Measurements from ENCODE around the gene FLNA.

The FLNA gene

GRCh38 chrX:154365052-154365600 is 9.3 kb downstream of the FLNA start:
- Histone ChIP-seq H3K79me2 (ENCODE audit: low read length) (peaks cover 30% of the 10 kb centered on the region), H3K9me3 (replicated peaks; ENCODE audit: insufficient read depth, low read length) (no peaks in the 10 kb centered on the region), H3K4me2 (ENCODE audit: low read depth, low read length) (no peak overlapping the region), H3K27ac (ENCODE audit: low read length) (no peak overlapping the region), H3K9me2 (replicated peaks; ENCODE audit: insufficient read depth, low read length) (no peaks in the 10 kb centered on the region), H3K4me1 (ENCODE audit: low read length) (0 out of 2 replicates have a peak, but pooled peaks cover 3% of the 10 kb centered on the region), H3K4me3 (ENCODE audit: low read length) (no peak overlapping the region), H4K20me1 (ENCODE audit: insufficient read depth, low read length) (no peaks in the 10 kb centered on the region), H2AFZ (ENCODE audit: low read length) (no peak overlapping the region), H3K27me3 (replicated peaks; ENCODE audit: insufficient read depth, low read length) (no peaks in the 10 kb centered on the region), H3K36me3 (replicated peaks; ENCODE audit: insufficient read depth, low read length) (no peaks in the 10 kb centered on the region), H3K9ac (ENCODE audit: low read length) (no peak overlapping the region), H3F3A (ENCODE audit: insufficient read depth, low read length) (no peaks in the 10 kb centered on the region)
- TF ChIP-seq CTCF (IDR thresholded peaks at IDR 0.05; ENCODE audit: low read length) (no peak), EZH2phosphoT487 (IDR thresholded peaks at IDR 0.05; ENCODE audit: low read length) (no peak), EZH2 (optimal IDR thresholded peaks at IDR 0.05; ENCODE audit: low read depth, low read length) (no peak)
- no peak for DNase-seq

- Histone ChIP-seq H3K9ac (ENCODE audit: low read length) (no peak overlapping the region), H3K9me3 (replicated peaks; ENCODE audit: insufficient read depth, low read length) (no peaks in the 10 kb centered on the region), H3K27me3 (replicated peaks; ENCODE audit: insufficient read depth, low read length) (no peaks in the 10 kb centered on the region), H3F3A (ENCODE audit: insufficient read depth, low read length) (no peaks in the 10 kb centered on the region), H3K9me2 (replicated peaks; ENCODE audit: insufficient read depth, low read length) (no peaks in the 10 kb centered on the region), H3K27ac (ENCODE audit: low read length) (no peak overlapping the region), H3K79me2 (ENCODE audit: low read length) (peaks cover 19% of the 10 kb centered on the region), H4K20me1 (ENCODE audit: insufficient read depth, low read length) (no peaks in the 10 kb centered on the region), H3K4me3 (ENCODE audit: low read length) (no peak overlapping the region), H3K36me3 (replicated peaks; ENCODE audit: insufficient read depth, low read length) (no peaks in the 10 kb centered on the region), H3K4me2 (ENCODE audit: low read depth, low read length) (no peak overlapping the region), H2AFZ (ENCODE audit: low read length) (no peak overlapping the region), H3K4me1 (ENCODE audit: low read length) (no peaks in the 10 kb centered on the region)
- DNase-seq, result no peak
- no peak for TF ChIP-seq CTCF (IDR thresholded peaks at IDR 0.05; ENCODE audit: low read length)
- no peak for TF ChIP-seq EZH2phosphoT487 (IDR thresholded peaks at IDR 0.05; ENCODE audit: low read length)
- TF ChIP-seq EZH2 (optimal IDR thresholded peaks at IDR 0.05; ENCODE audit: low read depth, low read length), result no peak
Measured at GRCh38 chrX:154363706-154364439, 10.6 kb downstream of the FLNA start.

- no peak overlapping the region for H3K27ac ChIP-seq (ENCODE audit: low read length)
- no peaks in the 10 kb centered on the region for H3K27me3 ChIP-seq (replicated peaks; ENCODE audit: insufficient read depth, low read length)
- no peaks in the 10 kb centered on the region for H4K20me1 ChIP-seq (ENCODE audit: insufficient read depth, low read length)
- H3K36me3 ChIP-seq (replicated peaks; ENCODE audit: insufficient read depth, low read length), result no peaks in the 10 kb centered on the region
- H3K9me2 ChIP-seq (replicated peaks; ENCODE audit: insufficient read depth, low read length), result no peaks in the 10 kb centered on the region
- peaks cover 4% of the 10 kb centered on the region; the same call in 1 of the 2 replicates for H3K79me2 ChIP-seq (ENCODE audit: low read length)
- H3K4me1 ChIP-seq (ENCODE audit: low read length), result no peaks in the 10 kb centered on the region
- DNase-seq, result no peak
- H2AFZ ChIP-seq (ENCODE audit: low read length), result no peak overlapping the region
- H3K9ac ChIP-seq (ENCODE audit: low read length), result no peak overlapping the region
- no peaks in the 10 kb centered on the region for H3K9me3 ChIP-seq (replicated peaks; ENCODE audit: insufficient read depth, low read length)
- H3F3A ChIP-seq (ENCODE audit: insufficient read depth, low read length), result no peaks in the 10 kb centered on the region
- no peak overlapping the region for H3K4me3 ChIP-seq (ENCODE audit: low read length)
- no peak overlapping the region for H3K4me2 ChIP-seq (ENCODE audit: low read depth, low read length)
- TF ChIP-seq EZH2 (optimal IDR thresholded peaks at IDR 0.05; ENCODE audit: low read depth, low read length) (no peak), CTCF (IDR thresholded peaks at IDR 0.05; ENCODE audit: low read length) (no peak), EZH2phosphoT487 (IDR thresholded peaks at IDR 0.05; ENCODE audit: low read length) (no peak)
Measured at GRCh38 chrX:154362085-154362742, 12.2 kb downstream of the FLNA start.
